Neural progenitor cell (in vitro differentiated cells): ENCODE data around the gene SAG. TPM values are rescaled to one million over a fixed set of nuclear protein-coding genes. Genes with fewer than 3 reads are reported as not detected.

Source experiments
- DNase-seq: peaks from one replicate; pipeline ENCODE4 v3.0.0-alpha.2; 2016; ENCODE audit warnings: low spot score
- H2AFZ ChIP-seq: fragments of 200-600 bp; sonication (generic); replicated peaks from 2 replicates; pipeline ENCODE4 v1.6.1; 2016; ENCODE audit warnings: antibody characterized with exemption
- H3F3A ChIP-seq: fragments of 200-600 bp; sonication (generic); 2 replicates; pipeline ENCODE4 v1.6.1; 2016; ENCODE audit warnings: antibody characterized with exemption, low read depth
- H3K27ac ChIP-seq: fragments of 200-600 bp; sonication (generic); 2 replicates; pipeline ENCODE4 v1.5.1; 2016; ENCODE audit warnings: mild to moderate bottlenecking
- H3K27me3 ChIP-seq: fragments of 200-600 bp; sonication (generic); 2 replicates; pipeline ENCODE4 v1.6.1; 2016; ENCODE audit warnings: mild to moderate bottlenecking, moderate library complexity
- H3K36me3 ChIP-seq: fragments of 200-600 bp; sonication (generic); 2 replicates; pipeline ENCODE4 v1.5.1; 2016
- H3K4me1 ChIP-seq: fragments of 200-600 bp; sonication (generic); 2 replicates; pipeline ENCODE4 v1.6.1; 2016; ENCODE audit warnings: mixed run types
- H3K4me2 ChIP-seq: fragments of 200-600 bp; sonication (generic); 2 replicates; pipeline ENCODE4 v1.6.1; 2016
- H3K4me3 ChIP-seq: fragments of 200-600 bp; sonication (generic); 2 replicates; pipeline ENCODE4 v1.5.1; 2016
- H3K79me2 ChIP-seq: fragments of 200-600 bp; sonication (generic); 2 replicates; pipeline ENCODE4 v1.6.1; 2016; ENCODE audit warnings: low read depth
- H3K9ac ChIP-seq: fragments of 200-600 bp; sonication (generic); 2 replicates; pipeline ENCODE4 v1.6.1; 2016
- H3K9me3 ChIP-seq: fragments of 200-600 bp; sonication (generic); 2 replicates; pipeline ENCODE4 v1.5.1; 2016; ENCODE audit warnings: low read depth
- H4K20me1 ChIP-seq: fragments of 200-600 bp; sonication (generic); 2 replicates; pipeline ENCODE4 v1.6.1; 2016; ENCODE audit warnings: low read depth
- H3K27ac Mint-ChIP-seq: 3 replicates; pipeline ENCODE4 v1.8.0; 2021; ENCODE audit warnings: mixed read lengths
- H3K27me3 Mint-ChIP-seq: 2 replicates; pipeline ENCODE4 v1.8.0; 2022; ENCODE audit warnings: low read depth, mild to moderate bottlenecking, inconsistent platforms, moderate library complexity, mixed read lengths; ENCODE audit not compliant: insufficient read depth
- H3K36me3 Mint-ChIP-seq: 3 replicates; pipeline ENCODE4 v1.8.0; 2021; ENCODE audit warnings: mixed read lengths
- H3K4me1 Mint-ChIP-seq: 3 replicates; pipeline ENCODE4 v1.8.0; 2021; ENCODE audit warnings: mixed read lengths
- H3K4me3 Mint-ChIP-seq: 3 replicates; pipeline ENCODE4 v1.8.0; 2021; ENCODE audit warnings: mild to moderate bottlenecking, moderate library complexity, mixed read lengths
- H3K9me3 Mint-ChIP-seq: 3 replicates; pipeline ENCODE4 v1.8.0; 2020; ENCODE audit warnings: mixed read lengths
- EZH2 ChIP-seq: fragments of 200-600 bp; sonication (generic); IDR thresholded peaks from 2 replicates; pipeline ENCODE4 v1.6.1; 2017; ENCODE audit warnings: antibody characterized with exemption, mild to moderate bottlenecking, moderate library complexity
- EZH2phosphoT487 ChIP-seq: fragments of 200-600 bp; sonication (generic); IDR thresholded peaks from 2 replicates; pipeline ENCODE4 v1.6.1; 2017; ENCODE audit warnings: antibody characterized with exemption
- total RNA-seq: library from RNA; depleted of rRNA; stranded (reverse); fragments of >200 nt; gene quantifications from 2 replicates; pipeline ENCODE4 v1.2.3, GENCODE V29; 2015; ENCODE audit warnings: low replicate concordance
- TF ChIP-seq, protein P1 (sequence below): fragments of 200-600 bp; sonication (generic); IDR thresholded peaks from 2 replicates; pipeline ENCODE4 v1.5.1; 2017; ENCODE audit warnings: antibody characterized with exemption, mild to moderate bottlenecking

Gene SAG
- total RNA-seq, 1 donor from 2014 or later, result not detected

DNA sequence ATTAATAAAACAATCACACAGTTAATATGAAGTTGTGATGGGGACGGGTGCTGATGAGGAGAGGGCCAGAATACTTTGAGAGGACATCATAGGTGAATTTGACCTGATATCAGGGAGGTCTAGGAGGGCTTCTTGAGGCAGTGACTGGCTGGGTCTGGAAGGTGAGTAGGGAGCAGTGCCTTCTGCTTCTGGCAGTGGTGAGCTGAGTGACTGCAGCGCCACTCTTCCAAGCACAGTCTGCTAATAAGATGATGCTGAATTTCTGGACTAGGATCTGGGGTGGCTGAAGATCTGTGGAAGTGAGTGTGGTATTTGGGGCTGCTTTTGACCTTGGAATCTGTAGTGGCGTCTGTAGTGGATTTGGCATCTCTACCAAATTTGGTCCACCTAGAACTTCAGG, 52.2 kb downstream of the SAG start:
- H3K27ac Mint-ChIP-seq, result no peak overlapping the region
- Histone ChIP-seq H3K4me2 (no peak overlapping the region), H3K4me1 (no peaks in the 10 kb centered on the region), H3K4me3 (no peak overlapping the region), H3K27me3 (peaks cover 19% of the 10 kb centered on the region), H3F3A (no peaks in the 10 kb centered on the region), H4K20me1 (peaks cover 21% of the 10 kb centered on the region), H3K36me3 (no peaks in the 10 kb centered on the region), H3K79me2 (peaks cover 18% of the 10 kb centered on the region), H3K9me3 (no peaks in the 10 kb centered on the region), H3K9ac (no peak overlapping the region), H3K27ac (no peak overlapping the region), H2AFZ (no peak overlapping the region)
- DNase-seq, result no peak
- peaks cover 6% of the 10 kb centered on the region for H3K27me3 Mint-ChIP-seq
- H3K9me3 Mint-ChIP-seq, result peaks cover 4% of the 10 kb centered on the region
- H3K4me1 Mint-ChIP-seq, result peaks cover 19% of the 10 kb centered on the region
- no peak for TF ChIP-seq EZH2phosphoT487
- TF ChIP-seq, protein P1, sequence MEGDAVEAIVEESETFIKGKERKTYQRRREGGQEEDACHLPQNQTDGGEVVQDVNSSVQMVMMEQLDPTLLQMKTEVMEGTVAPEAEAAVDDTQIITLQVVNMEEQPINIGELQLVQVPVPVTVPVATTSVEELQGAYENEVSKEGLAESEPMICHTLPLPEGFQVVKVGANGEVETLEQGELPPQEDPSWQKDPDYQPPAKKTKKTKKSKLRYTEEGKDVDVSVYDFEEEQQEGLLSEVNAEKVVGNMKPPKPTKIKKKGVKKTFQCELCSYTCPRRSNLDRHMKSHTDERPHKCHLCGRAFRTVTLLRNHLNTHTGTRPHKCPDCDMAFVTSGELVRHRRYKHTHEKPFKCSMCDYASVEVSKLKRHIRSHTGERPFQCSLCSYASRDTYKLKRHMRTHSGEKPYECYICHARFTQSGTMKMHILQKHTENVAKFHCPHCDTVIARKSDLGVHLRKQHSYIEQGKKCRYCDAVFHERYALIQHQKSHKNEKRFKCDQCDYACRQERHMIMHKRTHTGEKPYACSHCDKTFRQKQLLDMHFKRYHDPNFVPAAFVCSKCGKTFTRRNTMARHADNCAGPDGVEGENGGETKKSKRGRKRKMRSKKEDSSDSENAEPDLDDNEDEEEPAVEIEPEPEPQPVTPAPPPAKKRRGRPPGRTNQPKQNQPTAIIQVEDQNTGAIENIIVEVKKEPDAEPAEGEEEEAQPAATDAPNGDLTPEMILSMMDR, result no peak
- TF ChIP-seq EZH2, result no peak
- no peak overlapping the region for H3K4me3 Mint-ChIP-seq
- H3K36me3 Mint-ChIP-seq, result peaks cover 24% of the 10 kb centered on the region

DNA sequence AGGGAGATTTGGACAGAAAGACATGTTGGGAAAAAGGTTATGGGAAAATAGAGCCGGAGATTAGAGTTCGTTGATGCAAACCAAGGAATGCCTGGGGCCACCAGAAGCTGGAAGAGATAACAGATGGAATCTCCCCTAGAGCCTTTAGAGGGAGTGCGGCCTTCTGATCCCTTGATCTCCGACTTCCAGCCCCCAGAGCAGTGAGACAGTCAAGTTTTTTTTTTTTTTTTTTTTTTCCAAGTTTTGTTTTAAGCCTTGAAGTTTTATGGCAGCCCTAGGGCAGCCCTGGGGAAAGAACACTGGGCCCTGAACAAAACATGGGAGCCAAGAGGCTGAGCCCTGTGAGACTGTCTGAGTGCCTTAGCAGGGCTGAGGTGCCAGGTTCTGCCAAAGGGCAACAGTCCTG, 53.2 kb downstream of the SAG start:
- no peak overlapping the region for H3K9ac ChIP-seq
- Mint-ChIP-seq H3K27me3 (peaks cover 2% of the 10 kb centered on the region), H3K36me3 (peaks cover 24% of the 10 kb centered on the region), H3K4me1 (peaks cover 13% of the 10 kb centered on the region), H3K4me3 (no peak overlapping the region), H3K27ac (no peak overlapping the region), H3K9me3 (peaks cover 4% of the 10 kb centered on the region)
- H3K9me3 ChIP-seq, result no peaks in the 10 kb centered on the region
- DNase-seq, result peak; percentile 37
- H2AFZ ChIP-seq, result no peak overlapping the region
- no peaks in the 10 kb centered on the region for H3K4me1 ChIP-seq
- H3K36me3 ChIP-seq, result no peaks in the 10 kb centered on the region
- H3K4me3 ChIP-seq, result no peak overlapping the region
- H3K27me3 ChIP-seq, result peaks cover 9% of the 10 kb centered on the region
- TF ChIP-seq EZH2 (no peak), EZH2phosphoT487 (no peak)
- TF ChIP-seq, protein P1, result no peak
- peaks cover 15% of the 10 kb centered on the region for H4K20me1 ChIP-seq
- H3K79me2 ChIP-seq, result peaks cover 12% of the 10 kb centered on the region
- H3K27ac ChIP-seq, result no peak overlapping the region
- H3K4me2 ChIP-seq, result no peak overlapping the region
- H3F3A ChIP-seq, result no peaks in the 10 kb centered on the region

DNA sequence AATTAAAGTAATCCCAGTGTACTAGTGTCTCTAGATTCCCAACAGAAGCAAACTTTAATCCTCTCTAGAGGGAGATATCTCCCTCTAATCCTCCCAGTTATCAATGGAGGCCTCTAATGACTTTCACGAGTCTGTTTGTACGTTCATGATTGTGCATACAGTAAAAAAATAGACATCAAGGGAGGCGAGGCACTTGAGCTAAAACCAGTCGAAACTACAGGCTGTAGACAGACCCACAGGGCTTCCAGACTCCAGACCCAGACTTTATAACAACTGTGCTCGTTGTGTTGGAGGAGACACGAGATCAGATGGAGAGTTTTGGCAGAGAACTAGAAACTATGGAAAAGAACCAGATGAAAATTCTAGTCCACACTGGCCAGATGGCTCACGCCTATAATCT, 53.7 kb downstream of the SAG start:
- no peak overlapping the region for H3K4me2 ChIP-seq
- no peak overlapping the region for H3K9ac ChIP-seq
- H3K4me1 ChIP-seq, result no peaks in the 10 kb centered on the region
- no peaks in the 10 kb centered on the region for H3F3A ChIP-seq
- Mint-ChIP-seq H3K27me3 (peaks cover 2% of the 10 kb centered on the region), H3K27ac (no peak overlapping the region), H3K9me3 (peaks cover 4% of the 10 kb centered on the region), H3K4me1 (peaks cover 8% of the 10 kb centered on the region), H3K36me3 (peaks cover 22% of the 10 kb centered on the region), H3K4me3 (no peak overlapping the region)
- H3K4me3 ChIP-seq, result no peak overlapping the region
- DNase-seq, result no peak
- no peak overlapping the region for H2AFZ ChIP-seq
- H3K27ac ChIP-seq, result no peak overlapping the region
- no peaks in the 10 kb centered on the region for H3K36me3 ChIP-seq
- TF ChIP-seq, protein P1, result no peak
- TF ChIP-seq EZH2 (no peak), EZH2phosphoT487 (no peak)
- no peaks in the 10 kb centered on the region for H3K9me3 ChIP-seq
- peaks cover 8% of the 10 kb centered on the region for H3K79me2 ChIP-seq
- peaks cover 4% of the 10 kb centered on the region for H3K27me3 ChIP-seq
- peaks cover 10% of the 10 kb centered on the region for H4K20me1 ChIP-seq
